GM13977 (cell line): ENCODE measurements around the gene ABHD11.

Experiments used
- DNase-seq: peaks from one replicate; pipeline ENCODE4 v3.0.0; 2012; ENCODE audit warnings: low spot score
- in situ Hi-C: fragments of 300-500 bp; cut with MboI; formaldehyde crosslinking; loops from one replicate; pipeline ENCODE4 v1.12.0; 2022; ENCODE audit warnings: low sequenced_read_pairs, low pct_unique_long_range_greater_than_20kb, mixed read lengths, inconsistent platforms; ENCODE audit not compliant: unreplicated experiment
- TF ChIP-seq, protein P1 (sequence below): IDR thresholded peaks from 2 replicates; pipeline ENCODE4 v1.5.1; 2012; ENCODE audit warnings: mild to moderate bottlenecking, control low read depth; ENCODE audit not compliant: insufficient read depth; ENCODE audit errors: extremely low read depth, missing control alignments

The ABHD11 gene

DNA sequence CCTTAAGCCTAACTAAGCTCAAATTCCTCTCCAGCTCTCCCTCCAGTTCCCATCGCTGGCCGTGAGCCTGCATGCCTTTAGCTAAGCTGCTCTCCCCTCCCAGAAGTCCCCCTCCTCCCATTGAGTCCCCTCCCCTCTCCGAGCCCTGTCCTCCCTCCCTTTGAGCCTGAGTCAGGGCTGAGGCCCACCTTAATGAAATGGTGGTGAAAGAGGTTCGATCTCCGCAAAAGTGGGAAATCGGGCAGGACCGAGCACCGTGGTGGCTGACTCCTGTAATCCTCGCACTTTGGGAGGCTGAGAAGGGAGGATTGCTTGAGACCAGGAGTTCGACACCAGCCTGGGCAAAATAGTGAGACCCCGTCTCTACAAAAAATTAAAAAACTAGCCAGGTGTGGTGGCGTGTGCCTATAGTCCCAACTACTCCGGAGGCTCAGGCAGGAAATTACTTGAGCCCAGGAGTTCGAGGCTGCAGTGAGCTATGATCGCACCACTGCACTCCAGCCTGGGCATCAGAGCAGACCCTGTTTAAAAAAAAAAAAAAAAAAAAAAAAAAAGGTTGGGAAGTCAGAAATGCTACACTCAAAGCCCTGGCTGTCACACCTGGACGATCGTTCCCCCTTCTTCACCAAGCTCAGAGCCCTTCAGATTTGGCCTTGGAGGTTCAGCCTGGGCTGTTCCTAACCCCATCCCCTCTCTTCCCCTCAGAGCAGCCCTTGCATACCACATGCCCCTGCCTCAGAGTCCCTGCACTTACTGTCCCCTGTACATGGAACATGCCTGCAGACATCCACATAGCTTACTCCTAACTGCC, 32.5 kb upstream of the ABHD11 start:
- in situ Hi-C loops = no loop called here
- TF ChIP-seq, protein P1, sequence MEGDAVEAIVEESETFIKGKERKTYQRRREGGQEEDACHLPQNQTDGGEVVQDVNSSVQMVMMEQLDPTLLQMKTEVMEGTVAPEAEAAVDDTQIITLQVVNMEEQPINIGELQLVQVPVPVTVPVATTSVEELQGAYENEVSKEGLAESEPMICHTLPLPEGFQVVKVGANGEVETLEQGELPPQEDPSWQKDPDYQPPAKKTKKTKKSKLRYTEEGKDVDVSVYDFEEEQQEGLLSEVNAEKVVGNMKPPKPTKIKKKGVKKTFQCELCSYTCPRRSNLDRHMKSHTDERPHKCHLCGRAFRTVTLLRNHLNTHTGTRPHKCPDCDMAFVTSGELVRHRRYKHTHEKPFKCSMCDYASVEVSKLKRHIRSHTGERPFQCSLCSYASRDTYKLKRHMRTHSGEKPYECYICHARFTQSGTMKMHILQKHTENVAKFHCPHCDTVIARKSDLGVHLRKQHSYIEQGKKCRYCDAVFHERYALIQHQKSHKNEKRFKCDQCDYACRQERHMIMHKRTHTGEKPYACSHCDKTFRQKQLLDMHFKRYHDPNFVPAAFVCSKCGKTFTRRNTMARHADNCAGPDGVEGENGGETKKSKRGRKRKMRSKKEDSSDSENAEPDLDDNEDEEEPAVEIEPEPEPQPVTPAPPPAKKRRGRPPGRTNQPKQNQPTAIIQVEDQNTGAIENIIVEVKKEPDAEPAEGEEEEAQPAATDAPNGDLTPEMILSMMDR = no peak
- no peak for DNase-seq

DNA sequence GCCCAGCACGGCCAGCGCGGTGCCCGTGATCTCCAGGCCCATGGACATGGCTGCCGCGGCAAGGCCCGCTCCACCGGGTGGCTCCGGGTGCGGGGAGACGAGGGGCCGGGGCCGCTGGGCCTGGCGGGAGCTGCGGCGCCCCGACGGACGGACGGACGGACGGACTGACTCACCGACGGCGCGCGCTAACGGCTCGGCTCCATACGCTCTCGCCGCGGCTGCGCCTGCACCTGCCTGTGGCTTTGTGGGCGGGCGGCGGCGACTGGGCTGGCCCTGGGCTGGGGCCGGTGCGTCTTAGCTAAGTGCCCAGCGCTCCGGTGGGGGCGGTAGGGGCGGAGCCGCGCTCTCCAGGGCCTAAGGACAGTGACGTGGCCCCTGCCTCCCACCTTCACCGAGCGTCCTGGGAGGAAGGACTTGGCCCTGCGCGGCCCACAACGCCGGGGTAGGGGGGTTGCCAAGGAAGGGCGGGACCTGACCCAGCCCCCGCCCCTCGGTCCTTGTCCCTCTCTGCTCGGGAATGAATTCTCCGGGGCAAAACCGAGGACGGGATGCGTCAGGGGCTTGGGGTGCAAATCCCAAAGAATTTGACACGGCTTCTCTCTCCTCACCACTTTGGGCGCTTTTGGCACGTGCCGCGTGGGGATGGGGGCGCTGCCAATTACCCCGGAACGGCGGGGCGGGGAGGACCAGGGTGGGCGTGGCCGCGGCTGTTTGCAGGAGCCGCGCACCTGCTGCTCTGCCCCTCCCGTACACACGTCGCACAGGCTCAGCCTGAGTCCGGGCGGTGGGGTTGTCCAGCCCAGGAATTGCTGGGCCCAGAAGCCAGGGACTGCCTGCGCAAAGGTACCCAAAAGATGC, 31.6 kb upstream of the ABHD11 start, which contains the start of gene CLDN3:
Gene CLDN3, minus strand, starts transcription at position 269 of the 858 bp plus-strand sequence. Its CDS starts 221 bp downstream, at position 48.
- DNase-seq = peak; percentile 48
- in situ Hi-C loops = no loop called here
- TF ChIP-seq, protein P1 = no peak

DNA sequence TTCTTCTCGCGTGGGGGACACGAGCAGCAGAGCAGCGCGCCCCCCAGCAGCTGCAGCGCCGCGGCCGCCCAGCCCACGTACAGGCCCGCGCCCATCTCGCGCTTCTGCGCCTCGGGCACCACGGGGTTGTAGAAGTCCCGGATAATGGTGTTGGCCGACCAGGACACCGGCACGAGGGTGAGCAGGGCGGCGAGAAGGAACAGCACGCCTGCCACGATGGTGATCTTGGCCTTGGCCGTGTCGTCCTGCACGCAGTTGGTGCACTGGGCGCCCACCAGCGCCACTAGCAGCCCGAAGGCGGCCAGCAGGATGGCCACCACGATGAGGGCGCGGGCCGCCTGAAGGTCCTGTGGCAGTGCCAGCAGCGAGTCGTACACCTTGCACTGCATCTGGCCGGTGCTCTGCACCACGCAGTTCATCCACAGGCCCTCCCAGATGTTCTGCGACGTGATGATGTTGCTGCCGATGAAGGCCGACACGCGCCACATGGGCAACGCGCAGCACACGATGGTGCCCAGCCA, 30.9 kb upstream of the ABHD11 start:
- TF ChIP-seq, protein P1 = no peak
- in situ Hi-C loops = no loop called here
- DNase-seq = no peak

DNA sequence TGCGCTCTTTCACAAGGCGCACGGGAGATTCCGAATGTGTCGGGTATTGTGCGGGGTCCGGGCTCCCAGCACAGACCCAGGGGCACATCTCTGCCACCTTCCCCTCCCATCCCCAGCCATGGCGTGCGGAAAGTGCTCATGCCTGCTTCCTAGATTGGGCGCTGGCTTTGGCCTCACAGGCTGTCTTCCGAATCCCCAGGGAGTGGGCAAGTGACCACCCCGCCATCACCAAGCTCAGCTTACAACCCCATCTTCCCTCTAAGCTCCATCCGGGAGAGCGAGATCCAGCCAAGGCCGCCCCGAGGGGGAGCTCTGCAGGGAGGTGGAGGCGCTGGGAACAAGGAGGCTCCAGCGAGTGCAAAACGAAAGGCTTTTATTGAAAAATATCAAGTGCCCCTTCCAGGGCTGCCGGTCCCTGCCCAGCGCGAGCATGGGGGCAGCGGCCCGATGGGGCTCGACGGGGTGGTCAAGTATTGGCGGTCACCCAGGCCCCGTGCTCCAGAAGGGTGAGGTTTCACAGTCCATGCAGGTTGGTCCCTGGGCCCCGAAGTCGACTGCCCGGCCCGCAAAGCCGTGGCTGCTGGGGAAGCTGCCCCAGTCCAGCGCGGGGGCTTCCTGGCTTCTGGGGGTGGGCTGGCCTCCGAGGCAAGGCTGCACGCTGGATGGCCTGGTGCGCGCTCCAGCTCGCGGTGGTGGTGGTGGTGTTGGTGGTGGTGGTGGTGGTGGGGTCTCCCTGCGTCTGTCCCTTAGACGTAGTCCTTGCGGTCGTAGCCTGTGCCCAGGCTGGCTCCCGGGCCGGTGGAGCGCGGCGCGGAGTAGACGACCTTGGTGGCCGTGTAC, 30.3 kb upstream of the ABHD11 start:
- DNase-seq = no peak
- in situ Hi-C loops = no loop called here
- TF ChIP-seq, protein P1 = no peak

DNA sequence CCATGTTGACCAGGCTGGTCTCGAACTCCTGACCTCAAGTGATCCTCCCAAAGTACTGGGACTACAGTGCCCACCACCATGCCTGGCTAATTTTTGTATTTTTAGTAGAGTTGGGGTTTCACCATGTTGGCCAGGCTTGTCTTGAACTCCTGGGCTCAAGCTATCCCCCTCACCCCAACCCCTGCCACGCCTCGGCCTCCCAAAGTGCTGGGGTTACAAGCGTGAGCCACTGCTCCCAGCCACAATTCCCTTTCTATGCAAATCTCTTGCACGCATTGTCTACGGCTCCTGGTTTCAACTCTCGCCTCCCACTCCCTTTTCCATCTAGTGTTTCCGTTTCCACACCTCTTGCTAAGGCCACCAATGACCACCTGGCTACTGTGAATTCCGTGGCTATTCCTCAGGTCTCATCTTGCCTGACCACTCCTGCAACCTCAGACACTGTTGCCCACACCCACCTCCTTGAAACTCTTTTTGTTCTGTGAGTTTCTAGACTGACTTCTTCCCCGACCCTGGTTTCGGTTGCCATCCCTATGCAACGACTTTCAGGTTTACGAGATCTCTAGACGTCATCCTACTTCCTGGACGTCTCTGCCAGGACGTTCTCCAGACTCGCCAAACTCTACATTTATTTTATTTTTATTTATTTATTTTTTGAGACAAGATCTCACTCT, 28.1 kb upstream of the ABHD11 start:
- in situ Hi-C loops = no loop called here
- TF ChIP-seq, protein P1 = no peak
- no peak for DNase-seq

DNA sequence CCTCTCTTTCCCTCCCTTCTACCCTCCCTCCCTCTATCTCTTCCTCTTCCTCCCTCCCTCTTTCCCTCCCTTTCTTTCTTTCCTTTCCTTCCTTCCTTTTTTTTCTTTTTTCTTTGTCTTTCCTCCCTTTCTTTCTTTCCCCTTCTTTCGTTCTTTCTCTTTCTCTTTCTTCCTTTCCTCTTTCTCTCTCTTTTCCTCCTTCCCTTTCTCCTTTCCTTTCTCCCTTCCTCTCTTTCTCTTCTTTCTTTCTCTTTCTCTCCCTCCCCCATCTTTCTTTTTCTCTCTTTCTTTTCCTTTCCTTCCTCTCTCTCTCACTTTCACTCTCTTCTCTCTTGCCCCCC, 24.0 kb upstream of the ABHD11 start:
- in situ Hi-C loops = no loop called here
- DNase-seq = no peak

More for the DNA sequence above, 24.0 kb upstream of the ABHD11 start:
- TF ChIP-seq, protein P1 = no peak
